Peyer's patch (tissue), 4 donors: ENCODE data around the gene PTS.

Source experiments
- POLR2A ChIP-seq, 2 donors: fragments of 450-650 bp; IDR thresholded peaks; one replicate each; pipeline ENCODE4 v1.5.1; 2017; ENCODE audit warnings: antibody characterized with exemption in 2 of 2, mild to moderate bottlenecking in 2 of 2, moderate library complexity in 2 of 2
- TF ChIP-seq, protein P1 (sequence below), 6 experiments: fragments of 450-650 bp in 4 of 6; fragments of 200-600 bp in 2 of 6; sonication (generic) in 1 of 6; IDR thresholded peaks; one replicate each; pipeline ENCODE4 v1.5.1; 2017 to 2019; ENCODE audit warnings: antibody characterized with exemption in 6 of 6, mild to moderate bottlenecking in 3 of 6, moderate library complexity in 1 of 6

GRCh38 chr11:112212710-112213109, 13.5 kb upstream of the PTS start:
- TF ChIP-seq, protein P1, sequence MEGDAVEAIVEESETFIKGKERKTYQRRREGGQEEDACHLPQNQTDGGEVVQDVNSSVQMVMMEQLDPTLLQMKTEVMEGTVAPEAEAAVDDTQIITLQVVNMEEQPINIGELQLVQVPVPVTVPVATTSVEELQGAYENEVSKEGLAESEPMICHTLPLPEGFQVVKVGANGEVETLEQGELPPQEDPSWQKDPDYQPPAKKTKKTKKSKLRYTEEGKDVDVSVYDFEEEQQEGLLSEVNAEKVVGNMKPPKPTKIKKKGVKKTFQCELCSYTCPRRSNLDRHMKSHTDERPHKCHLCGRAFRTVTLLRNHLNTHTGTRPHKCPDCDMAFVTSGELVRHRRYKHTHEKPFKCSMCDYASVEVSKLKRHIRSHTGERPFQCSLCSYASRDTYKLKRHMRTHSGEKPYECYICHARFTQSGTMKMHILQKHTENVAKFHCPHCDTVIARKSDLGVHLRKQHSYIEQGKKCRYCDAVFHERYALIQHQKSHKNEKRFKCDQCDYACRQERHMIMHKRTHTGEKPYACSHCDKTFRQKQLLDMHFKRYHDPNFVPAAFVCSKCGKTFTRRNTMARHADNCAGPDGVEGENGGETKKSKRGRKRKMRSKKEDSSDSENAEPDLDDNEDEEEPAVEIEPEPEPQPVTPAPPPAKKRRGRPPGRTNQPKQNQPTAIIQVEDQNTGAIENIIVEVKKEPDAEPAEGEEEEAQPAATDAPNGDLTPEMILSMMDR (IDR thresholded peaks at IDR 0.05): no peak
- TF ChIP-seq POLR2A (IDR thresholded peaks at IDR 0.05): no peak
